Naive B cell (primary cell): ENCODE measurements around the gene WNT9B. TPM values are rescaled to one million over a fixed set of nuclear protein-coding genes. Genes with fewer than 3 reads are reported as not detected.

Source experiments
- ATAC-seq, 2 donors: fragments of 150-1000 bp; cut with Tn5 transposase; 2 replicates each; pipeline ENCODE4 v1.10.0; 2021; ENCODE audit warnings: low read depth in 2 of 2, mild to moderate bottlenecking in 2 of 2, moderate library complexity in 2 of 2
- DNase-seq: peaks from one replicate; pipeline ENCODE4 v3.0.0; 2022
- H3K27ac Mint-ChIP-seq, 6 donors: one replicate each; pipeline ENCODE4 v1.8.0; 2020 to 2022; ENCODE audit warnings: mild to moderate bottlenecking in 6 of 6, mixed read lengths in 6 of 6, moderate library complexity in 5 of 6, inconsistent platforms in 2 of 6
- H3K27me3 Mint-ChIP-seq, 3 donors: one replicate each; pipeline ENCODE4 v1.8.0; 2021 to 2022; ENCODE audit warnings: mixed read lengths in 3 of 3, mild to moderate bottlenecking in 1 of 3
- H3K36me3 Mint-ChIP-seq, 2 donors: one replicate each; pipeline ENCODE4 v1.8.0; 2020 to 2022; ENCODE audit warnings: mixed read lengths in 2 of 2, inconsistent platforms in 1 of 2, mild to moderate bottlenecking in 1 of 2
- H3K4me1 Mint-ChIP-seq, 3 donors: one replicate each; pipeline ENCODE4 v1.8.0; 2020 to 2022; ENCODE audit warnings: mixed read lengths in 3 of 3, inconsistent platforms in 1 of 3, mild to moderate bottlenecking in 1 of 3, moderate library complexity in 1 of 3
- H3K4me3 Mint-ChIP-seq, 8 donors: one replicate each; pipeline ENCODE4 v1.8.0; 2020 to 2022; ENCODE audit warnings: mild to moderate bottlenecking in 8 of 8, mixed read lengths in 8 of 8, moderate library complexity in 8 of 8, inconsistent platforms in 2 of 8
- H3K9me3 Mint-ChIP-seq, 7 donors: one replicate each; pipeline ENCODE4 v1.8.0; 2020 to 2022; ENCODE audit warnings: mixed read lengths in 7 of 7, mild to moderate bottlenecking in 5 of 7, inconsistent platforms in 2 of 7, moderate library complexity in 1 of 7
- polyA plus RNA-seq, 6 donors: library from polyadenylated mRNA; unstranded; fragments of 300-500 nt; fragmentation: Illumina TruSeq; gene quantifications; one replicate each; pipeline ENCODE4 v1.2.3, GENCODE V29; 2021; ENCODE audit warnings: low read depth in 6 of 6

Gene WNT9B
- polyA plus RNA-seq, 6 donors from 2014 or later: not detected

DNA sequence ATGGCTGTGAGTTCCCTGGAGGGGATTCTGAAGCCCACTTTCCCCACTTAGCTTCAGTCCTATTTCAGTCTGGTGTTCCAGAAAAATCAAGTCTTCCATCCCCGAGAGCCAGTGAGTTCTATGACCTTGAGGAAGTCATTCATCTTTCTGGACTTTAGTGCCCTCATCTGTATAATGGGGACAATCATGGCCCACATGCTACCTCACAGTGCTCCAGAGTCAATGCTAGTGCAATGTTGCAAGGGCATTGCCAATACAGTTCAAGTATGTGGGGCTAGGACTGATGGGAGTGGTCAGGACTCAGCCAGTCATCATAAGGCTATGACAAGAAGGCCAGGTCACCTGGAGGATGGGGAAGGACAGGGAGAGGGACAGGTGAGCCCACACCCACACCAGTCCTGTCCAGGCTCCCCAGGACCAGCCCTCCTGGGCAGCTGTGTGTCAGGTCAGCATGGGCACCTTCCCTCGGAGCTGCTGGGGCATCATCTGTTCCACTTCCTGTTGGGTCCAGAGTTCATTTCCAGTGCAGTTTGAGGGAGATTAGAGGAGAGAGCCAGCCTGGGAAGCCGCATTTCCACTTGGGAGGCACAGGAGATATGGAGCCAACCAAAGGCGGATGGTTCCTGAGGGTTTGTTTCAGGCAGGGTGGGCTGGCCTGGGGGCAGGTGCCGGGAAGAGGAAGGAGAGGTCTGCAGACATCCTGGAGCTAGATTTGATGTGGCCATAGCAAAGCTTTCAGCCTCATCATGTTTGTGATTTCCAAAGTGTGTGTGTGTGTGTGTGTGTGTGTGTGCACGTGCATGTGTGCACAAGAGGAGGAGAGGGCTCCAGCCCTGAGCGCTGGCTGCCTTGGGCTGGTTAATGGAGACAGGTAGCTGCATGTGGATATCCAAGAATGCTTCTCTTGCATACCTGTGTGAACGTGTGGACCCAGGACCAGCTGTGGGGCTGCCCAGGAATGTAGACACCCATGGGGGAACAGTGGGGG, 3.9 kb upstream of the WNT9B start:
- Mint-ChIP-seq H3K36me3 (peaks cover 11 to 13% of the 10 kb centered on the region in 2 donors), H3K9me3 (peaks cover 4 to 17% (median 12%) of the 10 kb centered on the region in 7 donors), H3K4me1 (peaks cover 10 to 27% (median 26%) of the 10 kb centered on the region in 3 donors), H3K27me3 (peaks cover 60 to 89% (median 88%) of the 10 kb centered on the region in 3 donors), H3K27ac (no peak overlapping the region), H3K4me3 (no peak overlapping the region)
- ATAC-seq (no peak), DNase-seq (no peak)

GRCh38 chr17:46848534-46848933, 2.8 kb upstream of the WNT9B start:
- Mint-ChIP-seq H3K36me3 (peaks cover 1 to 2% of the 10 kb centered on the region in 2 donors), H3K27ac (no peak overlapping the region), H3K4me1 (peaks cover 13 to 31% (median 27%) of the 10 kb centered on the region in 3 donors), H3K9me3 (peaks cover 0 to 6% (median 2%) of the 10 kb centered on the region in 7 donors), H3K27me3 (peaks cover 60 to 89% (median 88%) of the 10 kb centered on the region in 3 donors), H3K4me3 (peak overlapping the region in 1 of 8 donors; percentile 74)
- DNase-seq (no peak), ATAC-seq (no peak)

GRCh38 chr17:46850688-46851028, 725 bp upstream of the WNT9B start:
- H3K27ac Mint-ChIP-seq: peak overlapping the region in 1 of 6 donors; percentile 28
- H3K4me1 Mint-ChIP-seq: peaks cover 13 to 23% (median 21%) of the 10 kb centered on the region in 3 donors
- H3K4me3 Mint-ChIP-seq: peak overlapping the region; percentile 22 to 90 (median 71)
- H3K9me3 Mint-ChIP-seq: no peaks in the 10 kb centered on the region
- no peaks in the 10 kb centered on the region for H3K36me3 Mint-ChIP-seq
- DNase-seq: no peak
- ATAC-seq: no peak
- peaks cover 77 to 91% (median 81%) of the 10 kb centered on the region in 3 donors for H3K27me3 Mint-ChIP-seq

GRCh38 chr17:46853896-46854444, 2.6 kb downstream of the WNT9B start:
- H3K27ac Mint-ChIP-seq: no peak overlapping the region

DNA sequence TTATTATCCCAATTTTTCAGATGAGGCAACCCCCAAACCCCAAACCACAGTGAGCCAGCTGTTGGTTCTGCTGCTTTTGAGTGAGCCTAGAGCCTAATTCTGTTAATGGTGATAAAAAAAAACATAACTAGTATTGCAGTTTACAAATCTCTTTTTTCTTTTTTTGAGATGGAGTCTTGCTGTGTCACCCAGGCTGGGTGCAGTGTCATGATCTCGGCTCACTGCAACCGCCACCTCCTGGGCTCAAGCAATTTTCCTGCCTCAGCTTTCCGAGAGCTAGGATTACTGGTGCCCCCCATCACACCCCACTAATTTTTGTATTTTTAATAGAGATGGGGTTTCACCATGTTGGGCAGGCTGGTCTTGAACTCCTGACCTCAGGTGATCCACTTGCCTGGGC, 3.1 kb downstream of the WNT9B start:
- Mint-ChIP-seq H3K4me1 (peaks cover 13 to 21% (median 19%) of the 10 kb centered on the region in 3 donors), H3K36me3 (no peaks in the 10 kb centered on the region), H3K9me3 (peaks cover 0 to 5% (median 0%) of the 10 kb centered on the region in 7 donors), H3K27ac (no peak overlapping the region), H3K4me3 (no peak overlapping the region), H3K27me3 (peaks cover 63 to 69% (median 69%) of the 10 kb centered on the region in 3 donors)
- ATAC-seq (no peak), DNase-seq (no peak)

More at GRCh38 chr17:46853896-46854444, 2.6 kb downstream of the WNT9B start:
- H3K4me1 Mint-ChIP-seq: peaks cover 13 to 21% (median 19%) of the 10 kb centered on the region in 3 donors
- peaks cover 0 to 5% (median 0%) of the 10 kb centered on the region in 7 donors for H3K9me3 Mint-ChIP-seq
- peaks cover 66 to 72% (median 70%) of the 10 kb centered on the region in 3 donors for H3K27me3 Mint-ChIP-seq
- H3K4me3 Mint-ChIP-seq: no peak overlapping the region
- no peak for ATAC-seq
- no peak for DNase-seq
- no peaks in the 10 kb centered on the region for H3K36me3 Mint-ChIP-seq

DNA sequence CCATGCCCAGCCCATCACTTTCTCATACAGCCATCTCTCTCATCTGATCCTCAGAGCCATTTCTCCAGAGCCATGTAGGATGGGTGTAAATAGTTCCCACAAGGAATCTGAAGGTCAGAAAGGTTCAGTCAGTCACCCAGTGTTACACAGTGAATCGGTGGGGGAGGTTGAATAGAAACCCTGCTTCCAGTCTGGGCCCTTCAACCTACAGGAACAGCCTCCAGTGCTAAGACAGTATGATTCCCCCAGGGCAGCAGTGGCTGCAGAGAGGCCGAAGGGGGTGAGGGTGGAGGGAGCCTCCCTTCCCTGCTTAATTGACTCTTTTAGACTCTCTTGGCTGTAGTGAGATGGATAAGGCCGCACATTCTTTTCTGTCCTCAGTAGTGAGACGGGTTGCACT, 3.6 kb downstream of the WNT9B start:
- no peak for ATAC-seq
- no peaks in the 10 kb centered on the region for H3K36me3 Mint-ChIP-seq
- DNase-seq: no peak
- no peak overlapping the region for H3K4me3 Mint-ChIP-seq
- H3K27me3 Mint-ChIP-seq: peaks cover 58 to 69% (median 66%) of the 10 kb centered on the region in 3 donors
- H3K9me3 Mint-ChIP-seq: peaks cover 0 to 5% (median 0%) of the 10 kb centered on the region in 7 donors
- H3K4me1 Mint-ChIP-seq: peaks cover 13 to 21% (median 19%) of the 10 kb centered on the region in 3 donors
- H3K27ac Mint-ChIP-seq: no peak overlapping the region

- no peak overlapping the region for H3K27ac Mint-ChIP-seq
- peaks cover 0 to 5% (median 0%) of the 10 kb centered on the region in 7 donors for H3K9me3 Mint-ChIP-seq
- DNase-seq (no peak), ATAC-seq (no peak)
- H3K4me3 Mint-ChIP-seq: no peak overlapping the region
- H3K4me1 Mint-ChIP-seq: peaks cover 0 to 3% (median 2%) of the 10 kb centered on the region in 3 donors
- peaks cover 40 to 56% (median 50%) of the 10 kb centered on the region in 3 donors for H3K27me3 Mint-ChIP-seq
- no peaks in the 10 kb centered on the region for H3K36me3 Mint-ChIP-seq
Observed at GRCh38 chr17:46857600-46857999, 6.2 kb downstream of the WNT9B start.

- Mint-ChIP-seq H3K9me3 (peaks cover 0 to 5% (median 0%) of the 10 kb centered on the region in 7 donors), H3K4me3 (peak overlapping the region in 1 of 8 donors; percentile 80), H3K27me3 (peaks cover 23 to 58% (median 55%) of the 10 kb centered on the region in 3 donors), H3K27ac (no peak overlapping the region), H3K36me3 (no peaks in the 10 kb centered on the region), H3K4me1 (no peaks in the 10 kb centered on the region)
- DNase-seq (no peak), ATAC-seq (no peak)
Observed at GRCh38 chr17:46859996-46860395, 8.6 kb downstream of the WNT9B start.

GRCh38 chr17:46862949-46863348, 11.6 kb downstream of the WNT9B start:
- Mint-ChIP-seq H3K36me3 (no peaks in the 10 kb centered on the region), H3K9me3 (peaks cover 0 to 1% (median 0%) of the 10 kb centered on the region in 7 donors), H3K27me3 (peaks cover 12 to 66% (median 65%) of the 10 kb centered on the region in 3 donors), H3K27ac (no peak overlapping the region), H3K4me1 (peaks cover 0 to 8% (median 4%) of the 10 kb centered on the region in 3 donors), H3K4me3 (peak overlapping the region in 1 of 8 donors; percentile 40)
- DNase-seq (no peak), ATAC-seq (no peak)

GRCh38 chr17:46863383-46864121, 12.2 kb downstream of the WNT9B start:
- Mint-ChIP-seq H3K4me1 (peaks cover 0 to 8% (median 4%) of the 10 kb centered on the region in 3 donors), H3K9me3 (peaks cover 0 to 1% (median 0%) of the 10 kb centered on the region in 7 donors), H3K36me3 (no peaks in the 10 kb centered on the region), H3K27me3 (peaks cover 11 to 66% (median 66%) of the 10 kb centered on the region in 3 donors), H3K4me3 (no peak overlapping the region), H3K27ac (no peak overlapping the region)
- ATAC-seq (no peak), DNase-seq (no peak)

DNA sequence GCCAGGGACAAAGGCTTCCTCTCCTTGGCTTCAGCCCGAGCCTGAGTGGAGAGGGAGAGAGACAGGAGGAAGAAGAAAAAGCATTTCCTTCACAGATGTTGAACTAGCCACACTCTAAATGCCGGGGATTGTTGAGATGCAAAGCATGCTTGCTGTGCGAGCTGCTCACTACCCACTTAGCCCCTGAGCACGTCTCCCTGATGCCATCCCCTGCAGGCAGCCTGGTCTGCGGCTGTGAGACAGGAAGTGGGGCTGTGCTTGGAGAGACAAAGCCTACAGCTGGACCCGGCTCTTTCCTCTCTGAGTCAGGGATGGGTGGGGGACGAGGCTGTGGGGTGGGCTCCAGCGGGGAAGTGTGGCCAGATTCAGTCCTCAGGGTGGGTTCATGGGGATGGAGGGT, 13.7 kb downstream of the WNT9B start:
- DNase-seq: no peak
- Mint-ChIP-seq H3K36me3 (no peaks in the 10 kb centered on the region), H3K9me3 (peaks cover 0 to 1% (median 0%) of the 10 kb centered on the region in 7 donors), H3K4me3 (no peak overlapping the region), H3K27me3 (peaks cover 11 to 60% (median 57%) of the 10 kb centered on the region in 3 donors), H3K27ac (no peak overlapping the region), H3K4me1 (peaks cover 0 to 8% (median 4%) of the 10 kb centered on the region in 3 donors)
- no peak for ATAC-seq

DNA sequence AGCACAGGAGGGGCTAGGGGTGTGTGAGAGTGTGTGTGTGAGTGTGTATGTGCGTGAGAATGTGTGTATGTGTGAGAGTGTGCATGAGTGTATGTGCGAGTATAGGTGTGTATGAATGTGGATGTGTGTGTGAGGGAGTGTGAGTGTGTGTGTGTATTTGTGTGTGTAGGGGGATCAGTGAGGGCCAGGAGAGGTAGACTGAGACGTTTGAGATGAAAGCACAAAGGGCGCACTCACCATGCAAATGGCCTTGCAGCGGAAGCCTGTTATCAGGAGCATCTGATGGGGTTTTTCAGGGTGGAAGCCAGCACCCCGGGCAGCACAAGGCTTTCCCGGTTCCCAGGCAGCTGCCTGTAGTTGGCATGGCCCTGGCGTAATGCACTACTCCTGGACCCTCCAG, 14.9 kb downstream of the WNT9B start:
- Mint-ChIP-seq H3K27ac (no peak overlapping the region), H3K9me3 (peaks cover 0 to 1% (median 0%) of the 10 kb centered on the region in 7 donors), H3K36me3 (no peaks in the 10 kb centered on the region), H3K4me1 (peaks cover 0 to 8% (median 4%) of the 10 kb centered on the region in 3 donors), H3K4me3 (no peak overlapping the region), H3K27me3 (peaks cover 11 to 54% (median 50%) of the 10 kb centered on the region in 3 donors)
- no peak for DNase-seq
- ATAC-seq: no peak

- DNase-seq (no peak), ATAC-seq (no peak)
- H3K4me1 Mint-ChIP-seq: peaks cover 0 to 8% (median 4%) of the 10 kb centered on the region in 3 donors
- no peak overlapping the region for H3K27ac Mint-ChIP-seq
- peaks cover 11 to 51% (median 51%) of the 10 kb centered on the region in 3 donors for H3K27me3 Mint-ChIP-seq
- no peak overlapping the region for H3K4me3 Mint-ChIP-seq
- no peaks in the 10 kb centered on the region for H3K36me3 Mint-ChIP-seq
- H3K9me3 Mint-ChIP-seq: peaks cover 0 to 1% (median 0%) of the 10 kb centered on the region in 7 donors
Observed at GRCh38 chr17:46866747-46867146, 15.4 kb downstream of the WNT9B start.
